NCI-H1105 (cell line): ENCODE measurements around the gene DOCK9.
"Not testable (repeated sequence)": the region's sequence is repeated elsewhere in the genome, so short reads cannot be mapped to it uniquely, and the experiment has no call there.

ENCODE experiments used
- DNase-seq: peaks from one replicate; lab custom pipeline; 2025; lab: John Stamatoyannopoulos, UW

DOCK9 gene

GRCh38 chr13:98917116-98917515 is 60.7 kb downstream of the DOCK9 start:
- DNase-seq, result no peak

GRCh38 chr13:98916403-98916802 is 61.5 kb downstream of the DOCK9 start:
- no peak for DNase-seq

GRCh38 chr13:98915981-98916380 is 61.9 kb downstream of the DOCK9 start:
- no peak for DNase-seq

GRCh38 chr13:98915563-98915962 is 62.3 kb downstream of the DOCK9 start:
- DNase-seq, result no peak

GRCh38 chr13:98913741-98914140 is 64.1 kb downstream of the DOCK9 start:
- no peak for DNase-seq

- no peak for DNase-seq
Observed at GRCh38 chr13:98912846-98913245, 65.0 kb downstream of the DOCK9 start.

- no peak for DNase-seq
Observed at GRCh38 chr13:98910501-98910951, 67.3 kb downstream of the DOCK9 start.

- no peak for DNase-seq
Observed at GRCh38 chr13:98909016-98909415, 68.8 kb downstream of the DOCK9 start.

DNA sequence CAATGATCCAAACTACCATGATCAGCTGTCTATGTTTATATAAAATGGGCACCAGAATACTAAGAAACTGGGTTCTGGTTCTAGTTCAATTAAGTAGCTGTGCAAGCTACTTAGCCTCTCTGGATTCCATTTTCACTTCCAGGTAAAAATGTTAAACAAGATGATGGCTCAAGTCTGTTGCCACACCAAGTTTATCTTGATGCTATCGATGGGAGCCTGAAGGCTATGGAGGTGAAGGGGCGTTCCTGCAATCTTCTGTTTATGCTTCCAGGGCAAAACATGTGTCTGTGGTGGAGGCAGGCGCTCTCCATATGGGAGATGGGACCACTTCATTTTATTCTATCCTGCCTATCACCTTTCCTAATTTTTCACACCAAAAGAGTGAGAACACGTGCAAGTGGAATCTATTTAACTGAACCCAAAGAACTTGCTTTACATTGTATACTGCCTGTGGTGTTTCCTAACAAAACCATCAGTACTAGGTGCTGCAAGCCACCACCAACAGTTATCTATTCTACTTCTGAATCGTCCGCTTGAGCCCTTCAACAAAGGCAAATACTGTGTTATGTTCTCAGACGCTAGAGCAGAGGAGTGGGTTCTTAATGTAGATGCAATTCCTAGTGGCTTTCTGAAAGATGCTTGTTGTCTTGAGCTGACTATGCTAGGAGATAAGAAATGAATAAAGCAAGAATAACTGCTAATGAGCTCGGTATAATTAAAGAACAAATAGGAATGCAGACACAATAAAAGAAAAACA is 70.9 kb downstream of the DOCK9 start:
- DNase-seq, result no peak

DNA sequence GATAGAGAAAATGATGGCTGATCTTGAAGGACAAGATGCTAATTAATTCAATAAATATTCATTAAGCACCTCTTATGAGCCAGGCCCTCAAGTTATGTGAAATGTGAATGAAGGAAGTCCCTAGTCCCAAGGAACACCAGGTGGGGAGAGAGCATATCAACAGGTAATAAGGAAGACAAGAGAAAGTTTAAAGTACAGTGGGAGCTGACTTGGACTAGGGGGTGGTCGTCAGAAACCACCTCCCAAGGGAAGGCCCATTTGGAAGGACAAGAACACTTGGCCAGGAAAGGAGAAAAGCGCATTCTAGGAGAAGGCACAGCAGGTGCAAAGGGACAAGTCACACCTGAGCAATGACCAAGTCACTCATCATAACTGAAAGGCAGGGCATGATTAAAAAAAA is 72.7 kb downstream of the DOCK9 start:
- no peak for DNase-seq

DNA sequence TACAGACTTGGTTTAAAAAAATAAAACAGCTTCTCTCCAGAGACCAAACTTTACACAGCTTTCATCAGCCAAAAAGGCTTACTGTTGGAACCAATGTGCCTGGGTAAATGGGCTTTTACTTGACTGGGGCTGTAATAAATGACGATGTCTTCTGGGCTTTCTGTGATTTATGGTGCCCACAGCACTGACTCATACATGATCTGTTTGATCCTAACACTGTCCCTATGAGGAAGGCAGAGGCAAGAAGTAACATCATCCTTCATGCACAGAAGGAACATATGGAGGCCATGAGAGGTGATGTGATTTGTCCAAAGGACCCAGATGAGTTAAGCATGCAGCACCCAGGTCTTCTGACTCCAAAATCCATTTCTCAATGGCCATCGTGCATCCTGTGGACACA is 77.4 kb downstream of the DOCK9 start:
- no peak for DNase-seq

DNA sequence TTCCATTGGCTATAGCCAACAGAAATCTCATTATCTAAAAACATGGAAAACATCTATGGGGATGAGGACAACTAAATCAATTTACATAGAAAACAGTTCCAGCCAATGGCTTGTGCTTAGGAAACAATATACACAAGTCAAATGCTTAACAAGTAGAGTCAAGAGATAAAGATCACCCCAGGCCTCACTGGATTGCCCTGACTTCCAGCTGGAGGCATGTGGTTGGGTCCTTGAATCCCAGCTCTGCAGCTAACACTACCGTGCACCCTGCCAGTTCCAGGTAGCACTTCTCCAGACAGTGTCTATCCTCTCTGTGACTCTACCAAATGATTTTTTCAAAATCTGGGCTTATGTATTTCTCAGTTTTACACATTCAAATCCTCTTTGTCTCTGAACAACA is 80.2 kb downstream of the DOCK9 start:
- no peak for DNase-seq

- DNase-seq, result no peak
Observed at GRCh38 chr13:98896868-98897144, 81.1 kb downstream of the DOCK9 start.

DNA sequence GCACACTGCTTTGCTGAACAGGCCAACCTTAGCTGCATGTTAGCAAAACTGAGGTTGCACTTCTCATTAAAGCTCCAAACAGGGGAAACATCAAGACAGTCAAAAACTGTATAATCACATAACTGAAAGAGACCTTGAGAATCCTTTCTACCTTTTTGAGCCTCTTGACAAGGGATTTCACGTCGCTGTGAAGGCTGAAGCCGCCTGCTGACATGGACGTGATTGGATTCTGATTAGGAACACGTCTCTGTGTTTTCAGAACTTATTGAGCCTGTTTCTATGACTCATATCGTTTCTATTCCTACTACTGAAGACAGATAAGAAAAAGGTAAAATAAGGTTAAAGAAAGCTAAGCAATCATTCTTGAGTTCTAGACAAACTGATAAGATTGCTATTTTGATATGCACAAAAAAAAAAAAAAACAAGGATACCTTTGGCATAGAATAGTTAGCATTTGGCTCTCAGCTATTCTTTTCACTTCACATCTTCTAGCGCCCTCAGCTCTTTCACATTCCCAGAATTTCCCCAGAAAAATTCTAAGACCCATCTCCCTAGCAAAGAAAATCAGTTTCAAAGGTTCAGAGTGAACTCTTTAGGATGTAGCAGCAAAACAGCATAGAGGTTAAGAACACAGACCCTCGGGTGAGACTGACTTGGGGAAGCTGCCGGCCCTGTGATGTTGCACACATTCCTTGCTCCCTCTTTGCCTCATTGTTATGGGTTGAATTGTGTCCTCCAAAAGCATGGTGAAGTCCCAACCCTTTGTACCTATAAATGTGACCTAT is 81.6 kb downstream of the DOCK9 start:
- no peak for DNase-seq

GRCh38 chr13:98894814-98895213 is 83.0 kb downstream of the DOCK9 start:
- DNase-seq, result not testable (repeated sequence)

- no peak for DNase-seq
Observed at GRCh38 chr13:98893371-98893770, 84.5 kb downstream of the DOCK9 start.

GRCh38 chr13:98892821-98893220 is 85.0 kb downstream of the DOCK9 start:
- no peak for DNase-seq

DNA sequence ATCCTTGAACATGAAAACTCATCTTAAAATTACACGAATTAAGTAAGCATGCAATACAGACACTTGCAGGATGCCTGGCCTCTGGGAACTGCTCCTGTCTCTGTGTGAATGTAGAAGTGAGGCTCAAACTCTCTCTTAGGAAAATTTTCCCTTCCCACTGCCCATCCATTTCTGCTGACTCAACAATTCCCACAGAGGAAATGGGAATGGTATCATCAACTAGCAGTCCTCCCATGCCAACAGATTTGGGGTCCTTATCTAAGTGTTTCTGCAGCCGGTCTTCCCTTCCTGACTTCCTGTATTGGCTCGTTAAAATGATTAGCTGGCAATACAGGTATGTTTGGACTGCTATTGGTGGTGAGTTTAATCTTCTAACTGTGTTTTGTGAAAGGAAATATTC is 85.8 kb downstream of the DOCK9 start:
- DNase-seq, result no peak

DNA sequence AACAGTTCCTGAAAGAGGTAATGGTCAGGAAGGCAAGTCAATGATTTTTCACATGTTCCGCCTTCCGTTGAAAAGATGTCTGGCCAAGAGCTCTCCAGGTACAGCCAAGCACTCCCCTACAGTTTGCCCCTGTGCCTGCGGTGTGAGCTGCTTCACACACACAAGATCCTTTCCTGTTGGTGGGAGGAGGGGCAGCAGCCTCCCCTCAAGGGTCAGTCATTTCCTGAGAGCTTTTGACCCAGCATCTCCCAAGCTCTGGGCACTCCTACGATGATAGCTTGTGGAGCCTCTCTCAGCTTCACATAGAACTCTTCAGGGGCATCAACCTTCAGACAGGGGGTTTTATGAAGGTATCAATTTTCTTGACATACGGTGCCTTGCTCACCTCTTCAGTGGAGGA is 86.9 kb downstream of the DOCK9 start:
- DNase-seq, result no peak

- no peak for DNase-seq
Observed at GRCh38 chr13:98890186-98890585, 87.7 kb downstream of the DOCK9 start.

- no peak for DNase-seq
Observed at GRCh38 chr13:98889419-98890085, 88.3 kb downstream of the DOCK9 start.

- DNase-seq, result no peak
Observed at GRCh38 chr13:98888890-98889279, 89.0 kb downstream of the DOCK9 start.

- no peak for DNase-seq
Observed at GRCh38 chr13:98888222-98888889, 89.5 kb downstream of the DOCK9 start.
